HG03439 (cell line): ENCODE measurements around the gene RHAG.
"Not testable (repeated sequence)": the region's sequence is repeated elsewhere in the genome, so short reads cannot be mapped to it uniquely, and the experiment has no call there.

ENCODE experiments used
- ATAC-seq: cut with Tn5 transposase; IDR thresholded peaks from one replicate; pipeline ENCODE4 v1.9.1; 2021; ENCODE audit warnings: mild to moderate bottlenecking, moderate library complexity; ENCODE audit not compliant: unreplicated experiment

The RHAG gene

GRCh38 chr6:49636713-49637349 lies at the start of gene RHAG:
Gene RHAG, minus strand, starts transcription at chr6:49636839. Its CDS starts 27 bp downstream, at chr6:49636812.
- ATAC-seq: no peak

- no peak for ATAC-seq
Observed at GRCh38 chr6:49676671-49677281, 40.1 kb upstream of the RHAG start.

GRCh38 chr6:49675816-49676215 lies 39.2 kb upstream of the RHAG start:
- ATAC-seq: no peak

- no peak for ATAC-seq
Observed at GRCh38 chr6:49668083-49668511, 31.5 kb upstream of the RHAG start.

GRCh38 chr6:49666930-49667757 lies 30.5 kb upstream of the RHAG start:
- no peak for ATAC-seq

GRCh38 chr6:49666480-49666879 lies 29.8 kb upstream of the RHAG start:
- ATAC-seq: no peak

- ATAC-seq: no peak
Observed at GRCh38 chr6:49664817-49665216, 28.2 kb upstream of the RHAG start.

- not testable (repeated sequence) for ATAC-seq
Observed at GRCh38 chr6:49664054-49664453, 27.4 kb upstream of the RHAG start.

GRCh38 chr6:49662892-49663261 lies 26.2 kb upstream of the RHAG start:
- ATAC-seq: no peak

- ATAC-seq: no peak
Observed at GRCh38 chr6:49662231-49662891, 25.7 kb upstream of the RHAG start.

- no peak for ATAC-seq
Observed at GRCh38 chr6:49653942-49654341, 17.3 kb upstream of the RHAG start.

GRCh38 chr6:49653438-49653837 lies 16.8 kb upstream of the RHAG start:
- no peak for ATAC-seq

- ATAC-seq: no peak
Observed at GRCh38 chr6:49651239-49651638, 14.6 kb upstream of the RHAG start.

GRCh38 chr6:49649988-49650387 lies 13.3 kb upstream of the RHAG start:
- ATAC-seq: no peak

GRCh38 chr6:49648036-49648435 lies 11.4 kb upstream of the RHAG start:
- ATAC-seq: no peak

- no peak for ATAC-seq
Observed at GRCh38 chr6:49647476-49647875, 10.8 kb upstream of the RHAG start.

GRCh38 chr6:49646942-49647341 lies 10.3 kb upstream of the RHAG start:
- no peak for ATAC-seq

- no peak for ATAC-seq
Observed at GRCh38 chr6:49646130-49646824, 9.6 kb upstream of the RHAG start.

- ATAC-seq: no peak
Observed at GRCh38 chr6:49645139-49645538, 8.5 kb upstream of the RHAG start.

GRCh38 chr6:49639177-49639817 lies 2.7 kb upstream of the RHAG start:
- no peak for ATAC-seq
